ENCODE results near the gene SEC22C.
A peak's percentile ranks its signal among the peaks of the same experiment; 100 is the strongest.

Gene SEC22C

GRCh38 chr3:42544492-42545283 is 37.1 kb downstream of the SEC22C start:
- Histone ChIP-seq H3K27me3 (ENCODE audit: control insufficient read depth, insufficient read depth, low read length) (no peaks in the 10 kb centered on the region), H3K4me1 (ENCODE audit: control insufficient read depth, insufficient read depth, low read length) (peaks cover 59% of the 10 kb centered on the region), H3K4me3 (ENCODE audit: low read length) (no peak overlapping the region), H3K9me3 (ENCODE audit: control insufficient read depth, low read length) (no peaks in the 10 kb centered on the region), H3K36me3 (ENCODE audit: control insufficient read depth, insufficient read depth, low read length) (no peaks in the 10 kb centered on the region), H3K9ac (ENCODE audit: low read length) (peak overlapping the region; percentile 53)

GRCh38 chr3:42541079-42541478 is 40.7 kb downstream of the SEC22C start:
- no peak overlapping the region for H3K9ac ChIP-seq (ENCODE audit: low read length)
- H3K4me3 ChIP-seq (ENCODE audit: low read length) = no peak overlapping the region
- no peaks in the 10 kb centered on the region for H3K36me3 ChIP-seq (ENCODE audit: control insufficient read depth, insufficient read depth, low read length)
- no peaks in the 10 kb centered on the region for H3K9me3 ChIP-seq (ENCODE audit: control insufficient read depth, low read length)
- peaks cover 59% of the 10 kb centered on the region for H3K4me1 ChIP-seq (ENCODE audit: control insufficient read depth, insufficient read depth, low read length)
- H3K27me3 ChIP-seq (ENCODE audit: control insufficient read depth, insufficient read depth, low read length) = no peaks in the 10 kb centered on the region

- H3K4me3 ChIP-seq (ENCODE audit: low read length) = no peak overlapping the region
- no peaks in the 10 kb centered on the region for H3K9me3 ChIP-seq (ENCODE audit: control insufficient read depth, low read length)
- H3K9ac ChIP-seq (ENCODE audit: low read length) = peak overlapping the region; percentile 12
- no peaks in the 10 kb centered on the region for H3K36me3 ChIP-seq (ENCODE audit: control insufficient read depth, insufficient read depth, low read length)
- peaks cover 52% of the 10 kb centered on the region for H3K4me1 ChIP-seq (ENCODE audit: control insufficient read depth, insufficient read depth, low read length)
- no peaks in the 10 kb centered on the region for H3K27me3 ChIP-seq (ENCODE audit: control insufficient read depth, insufficient read depth, low read length)
These were observed 41.7 kb downstream of the SEC22C start for GRCh38 chr3:42539871-42540714.

- H3K9me3 ChIP-seq (ENCODE audit: control insufficient read depth, low read length) = no peaks in the 10 kb centered on the region
- H3K4me3 ChIP-seq (ENCODE audit: low read length) = no peak overlapping the region
These were observed 44.4 kb downstream of the SEC22C start for GRCh38 chr3:42537350-42537749.

GRCh38 chr3:42535981-42536784 is 45.6 kb downstream of the SEC22C start:
- Histone ChIP-seq H3K27me3 (ENCODE audit: control insufficient read depth, insufficient read depth, low read length) (no peaks in the 10 kb centered on the region), H3K4me1 (ENCODE audit: control insufficient read depth, insufficient read depth, low read length) (peaks cover 30% of the 10 kb centered on the region), H3K9me3 (ENCODE audit: control insufficient read depth, low read length) (no peaks in the 10 kb centered on the region), H3K4me3 (ENCODE audit: low read length) (no peak overlapping the region), H3K36me3 (ENCODE audit: control insufficient read depth, insufficient read depth, low read length) (no peaks in the 10 kb centered on the region), H3K9ac (ENCODE audit: low read length) (no peak overlapping the region)

More at GRCh38 chr3:42537350-42537749, 44.4 kb downstream of the SEC22C start:
- Histone ChIP-seq H3K27me3 (ENCODE audit: control insufficient read depth, insufficient read depth, low read length) (no peaks in the 10 kb centered on the region), H3K9ac (ENCODE audit: low read length) (no peak overlapping the region), H3K4me1 (ENCODE audit: control insufficient read depth, insufficient read depth, low read length) (peaks cover 25% of the 10 kb centered on the region), H3K36me3 (ENCODE audit: control insufficient read depth, insufficient read depth, low read length) (no peaks in the 10 kb centered on the region)

GRCh38 chr3:42533161-42533897 is 48.4 kb downstream of the SEC22C start:
- no peak overlapping the region for H3K9ac ChIP-seq (ENCODE audit: low read length)
- peaks cover 7% of the 10 kb centered on the region for H3K4me1 ChIP-seq (ENCODE audit: control insufficient read depth, insufficient read depth, low read length)
- H3K4me3 ChIP-seq (ENCODE audit: low read length) = no peak overlapping the region
- no peaks in the 10 kb centered on the region for H3K9me3 ChIP-seq (ENCODE audit: control insufficient read depth, low read length)
- no peaks in the 10 kb centered on the region for H3K36me3 ChIP-seq (ENCODE audit: control insufficient read depth, insufficient read depth, low read length)
- no peaks in the 10 kb centered on the region for H3K27me3 ChIP-seq (ENCODE audit: control insufficient read depth, insufficient read depth, low read length)

DNA sequence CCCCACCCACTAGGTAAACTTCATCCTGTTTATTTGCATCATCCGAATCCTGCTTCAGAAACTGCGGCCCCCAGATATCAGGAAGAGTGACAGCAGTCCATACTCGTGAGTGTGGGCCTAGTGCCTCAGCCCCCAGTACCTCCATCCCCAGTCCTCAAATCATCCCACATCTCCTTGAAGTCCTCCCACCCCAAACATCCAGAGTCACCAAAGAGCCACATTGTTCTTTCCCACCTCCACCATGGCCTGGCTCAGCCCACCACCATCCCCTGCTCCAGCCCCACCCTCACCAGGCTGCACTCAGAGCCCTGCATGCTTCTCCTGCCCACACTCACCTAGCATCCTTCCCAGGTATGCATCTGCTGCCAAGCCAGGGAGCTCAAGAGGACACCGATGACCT is 49.5 kb downstream of the SEC22C start:
- Histone ChIP-seq H3K9me3 (ENCODE audit: control insufficient read depth, low read length) (no peaks in the 10 kb centered on the region), H3K36me3 (ENCODE audit: control insufficient read depth, insufficient read depth, low read length) (no peaks in the 10 kb centered on the region), H3K4me3 (ENCODE audit: low read length) (no peak overlapping the region), H3K4me1 (ENCODE audit: control insufficient read depth, insufficient read depth, low read length) (peaks cover 7% of the 10 kb centered on the region), H3K27me3 (ENCODE audit: control insufficient read depth, insufficient read depth, low read length) (no peaks in the 10 kb centered on the region), H3K9ac (ENCODE audit: low read length) (no peak overlapping the region)

- H3K9me3 ChIP-seq (ENCODE audit: control insufficient read depth, low read length) = no peaks in the 10 kb centered on the region
- no peak overlapping the region for H3K4me3 ChIP-seq (ENCODE audit: low read length)
- peaks cover 7% of the 10 kb centered on the region for H3K4me1 ChIP-seq (ENCODE audit: control insufficient read depth, insufficient read depth, low read length)
- H3K36me3 ChIP-seq (ENCODE audit: control insufficient read depth, insufficient read depth, low read length) = no peaks in the 10 kb centered on the region
- H3K9ac ChIP-seq (ENCODE audit: low read length) = no peak overlapping the region
- no peaks in the 10 kb centered on the region for H3K27me3 ChIP-seq (ENCODE audit: control insufficient read depth, insufficient read depth, low read length)
These were observed 50.3 kb downstream of the SEC22C start for GRCh38 chr3:42531470-42531869.

DNA sequence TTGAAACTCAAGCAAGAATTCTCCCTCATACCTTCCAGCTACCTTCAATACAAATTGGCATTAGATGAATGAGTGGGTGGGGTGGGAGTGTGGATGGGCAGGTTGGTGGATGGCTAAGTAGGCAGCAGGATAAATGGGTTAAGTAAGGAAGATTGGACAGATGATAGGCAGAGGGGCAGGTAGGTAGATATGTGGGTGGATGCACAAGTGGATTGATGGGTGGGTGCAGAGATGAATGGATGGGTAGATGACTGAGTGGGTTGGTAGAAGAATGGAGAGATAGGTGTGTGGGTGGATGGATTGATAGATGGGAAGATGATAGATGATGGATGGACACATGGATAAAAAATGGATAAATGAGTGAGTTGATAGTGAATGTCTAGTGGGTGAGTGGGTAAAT is 51.7 kb downstream of the SEC22C start:
- no peaks in the 10 kb centered on the region for H3K9me3 ChIP-seq (ENCODE audit: control insufficient read depth, low read length)
- no peak overlapping the region for H3K9ac ChIP-seq (ENCODE audit: low read length)
- no peak overlapping the region for H3K4me3 ChIP-seq (ENCODE audit: low read length)
- no peaks in the 10 kb centered on the region for H3K27me3 ChIP-seq (ENCODE audit: control insufficient read depth, insufficient read depth, low read length)
- peaks cover 7% of the 10 kb centered on the region for H3K4me1 ChIP-seq (ENCODE audit: control insufficient read depth, insufficient read depth, low read length)
- H3K36me3 ChIP-seq (ENCODE audit: control insufficient read depth, insufficient read depth, low read length) = no peaks in the 10 kb centered on the region

- Histone ChIP-seq H3K27me3 (ENCODE audit: control insufficient read depth, insufficient read depth, low read length) (no peaks in the 10 kb centered on the region), H3K9ac (ENCODE audit: low read length) (no peak overlapping the region), H3K36me3 (ENCODE audit: control insufficient read depth, insufficient read depth, low read length) (no peaks in the 10 kb centered on the region), H3K9me3 (ENCODE audit: control insufficient read depth, low read length) (no peaks in the 10 kb centered on the region), H3K4me3 (ENCODE audit: low read length) (no peak overlapping the region), H3K4me1 (ENCODE audit: control insufficient read depth, insufficient read depth, low read length) (peaks cover 7% of the 10 kb centered on the region)
These were observed 52.3 kb downstream of the SEC22C start for GRCh38 chr3:42529468-42529867.

- no peaks in the 10 kb centered on the region for H3K27me3 ChIP-seq (ENCODE audit: control insufficient read depth, insufficient read depth, low read length)
- H3K4me3 ChIP-seq (ENCODE audit: low read length) = no peak overlapping the region
- no peaks in the 10 kb centered on the region for H3K9me3 ChIP-seq (ENCODE audit: control insufficient read depth, low read length)
- no peaks in the 10 kb centered on the region for H3K36me3 ChIP-seq (ENCODE audit: control insufficient read depth, insufficient read depth, low read length)
- peaks cover 7% of the 10 kb centered on the region for H3K4me1 ChIP-seq (ENCODE audit: control insufficient read depth, insufficient read depth, low read length)
- no peak overlapping the region for H3K9ac ChIP-seq (ENCODE audit: low read length)
These were observed 54.3 kb downstream of the SEC22C start for GRCh38 chr3:42527368-42527917.

Data from mucosa of stomach (tissue), 1 donor.